K562 (cell line): ENCODE data around the gene RASGEF1C. TPM values are rescaled to one million over a fixed set of nuclear protein-coding genes. Genes with fewer than 3 reads are reported as not detected.

Experiments used
- ATF1 ChIP-seq, 2 experiments: fragments of 450-650 bp in 1 of 2; IDR thresholded peaks; 2 replicates each; pipeline ENCODE4 v1.6.1; 2016; ENCODE audit warnings: missing compliant biosample characterization in 1 of 2, missing genetic modification characterization in 1 of 2
- CCAR2 ChIP-seq: fragments of 200-400 bp; formaldehyde crosslinking; IDR thresholded peaks from 2 replicates; pipeline ENCODE4 v1.6.1; 2017; ENCODE audit warnings: mild to moderate bottlenecking, low read depth, low read length
- DEAF1 ChIP-seq: fragments of 450-650 bp; formaldehyde crosslinking; IDR thresholded peaks from 2 replicates; pipeline ENCODE4 v1.4.0; 2020; ENCODE audit warnings: mild to moderate bottlenecking, moderate library complexity
- HNRNPLL ChIP-seq: fragments of 200-400 bp; formaldehyde crosslinking; IDR thresholded peaks from 2 replicates; pipeline ENCODE4 v1.6.1; 2017; ENCODE audit warnings: low read length, low read depth, mild to moderate bottlenecking; ENCODE audit not compliant: poor library complexity, severe bottlenecking
- MAFK ChIP-seq: IDR thresholded peaks from 2 replicates; pipeline ENCODE4 v1.6.1; 2011; ENCODE audit warnings: low read length, improper control_type of control experiment
- NEUROD1 ChIP-seq: fragments of 150-350 bp; IDR thresholded peaks from 2 replicates; pipeline ENCODE4 v1.6.1; 2014; ENCODE audit warnings: borderline replicate concordance, low read length, low read depth; ENCODE audit not compliant: partially characterized antibody
- NONO ChIP-seq, 2 experiments: fragments of 200-400 bp in 1 of 2; fragments of 450-650 bp in 1 of 2; formaldehyde crosslinking in 1 of 2; IDR thresholded peaks; 2 replicates each; pipeline ENCODE4 v1.6.1; 2017; ENCODE audit warnings: low read depth in 2 of 2, mild to moderate bottlenecking in 2 of 2, moderate library complexity in 2 of 2, low read length in 1 of 2
- RBBP5 ChIP-seq: fragments of 200-600 bp; sonication (generic); IDR thresholded peaks from 2 replicates; pipeline ENCODE4 v1.6.1; 2012; ENCODE audit warnings: borderline replicate concordance, mild to moderate bottlenecking, low read length, control low read depth, inconsistent platforms; ENCODE audit not compliant: insufficient read depth, poor library complexity, severe bottlenecking
- RBM22 ChIP-seq: fragments of 200-400 bp; formaldehyde crosslinking; IDR thresholded peaks from 2 replicates; pipeline ENCODE4 v1.6.1; 2018; ENCODE audit warnings: low read length, low read depth; ENCODE audit not compliant: poor library complexity, severe bottlenecking
- SMARCB1 ChIP-seq: IDR thresholded peaks from 2 replicates; pipeline ENCODE4 v1.6.1; 2011; ENCODE audit warnings: improper control_type of control experiment, low read depth; ENCODE audit not compliant: insufficient read length
- STAT5B ChIP-seq: fragments of 250-450 bp; sonication (Bioruptor Pico); IDR thresholded peaks from 2 replicates; pipeline ENCODE4 v1.8.0; 2021; ENCODE audit warnings: mild to moderate bottlenecking, inconsistent platforms
- TAF1 ChIP-seq: IDR thresholded peaks from 2 replicates; pipeline ENCODE4 v1.6.1; 2011; ENCODE audit warnings: mild to moderate bottlenecking, low read length, moderate library complexity; ENCODE audit not compliant: insufficient read depth, control insufficient read depth, severe bottlenecking; ENCODE audit errors: extremely low read depth
- TCF7L2 ChIP-seq: fragments of 150-350 bp; IDR thresholded peaks from 2 replicates; pipeline ENCODE4 v1.6.1; 2016; ENCODE audit warnings: low read depth, mild to moderate bottlenecking, low read length, moderate library complexity
- TRIM24 ChIP-seq, 2 experiments: fragments of 450-650 bp; IDR thresholded peaks; 2 replicates each; pipeline ENCODE4 v1.6.1; 2016
- YY1 ChIP-seq, 3 experiments: IDR thresholded peaks; 2 replicates each; pipeline ENCODE4 v1.6.1; 2011; ENCODE audit warnings: low read length in 2 of 3, mild to moderate bottlenecking in 2 of 3, moderate library complexity in 2 of 3, borderline replicate concordance in 1 of 3, control low read depth in 1 of 3, low read depth in 1 of 3; ENCODE audit not compliant: insufficient read depth in 3 of 3, insufficient replicate concordance in 2 of 3, control insufficient read depth in 1 of 3, insufficient read length in 1 of 3; ENCODE audit errors: extremely low read depth in 1 of 3
- ZNF217 ChIP-seq: sonication (generic); formaldehyde crosslinking; IDR thresholded peaks from 2 replicates; pipeline ENCODE4 v1.8.0; 2022; ENCODE audit warnings: mild to moderate bottlenecking, missing genetic modification reagents
- ZNF316 ChIP-seq: fragments of 450-650 bp; IDR thresholded peaks from 2 replicates; pipeline ENCODE4 v1.6.1; 2016
- ZNF778 ChIP-seq: fragments of 450-650 bp; formaldehyde crosslinking; IDR thresholded peaks from 2 replicates; pipeline ENCODE4 v1.4.0; 2020; ENCODE audit warnings: mild to moderate bottlenecking, moderate library complexity
- polyA plus RNA-seq, 8 experiments: library from polyadenylated mRNA; depleted of rRNA in 4 of 8; stranded (reverse) in 5 of 8; unstranded in 3 of 8; fragments of >200 nt; fragmentation: Nextera tagmentation in 2 of 8; fragmentation: Illumina TruSeq in 1 of 8; extraction: Ambion mirVana in 2 of 8; extraction: Trizol in 1 of 8; gene quantifications; 2 replicates each; pipeline versions ENCODE4 v1.2.1 to v1.2.3, GENCODE V29; 2011 to 2014; ENCODE audit warnings: inconsistent platforms in 1 of 8, missing spikeins in 1 of 8
- total RNA-seq, 7 experiments: library from RNA; depleted of rRNA in 6 of 7; stranded (reverse); fragments of >200 nt in 6 of 7; fragmentation: Illumina TruSeq in 2 of 7; extraction: Trizol in 2 of 7; gene quantifications; 2 replicates each; pipeline versions ENCODE4 v1.2.1 to v1.2.3, GENCODE V29; 2011 to 2021; ENCODE audit warnings: low replicate concordance in 1 of 7
- TF ChIP-seq, protein P1 (sequence below): sonication (generic); formaldehyde crosslinking; IDR thresholded peaks from 2 replicates; pipeline ENCODE4 v1.8.1; 2023; ENCODE audit warnings: missing genetic modification reagents, mild to moderate bottlenecking, borderline replicate concordance
- TF ChIP-seq, protein P2 (sequence below): fragments of 450-650 bp; IDR thresholded peaks from 2 replicates; pipeline ENCODE4 v1.7.0; 2016; ENCODE audit warnings: borderline replicate concordance

Gene RASGEF1C
- total and polyA plus RNA-seq, 9 of the 15 experiments (the other 6 are each of a cell fraction or from before 2014, with no cell fraction given) = 0.04 to 1.1 (median 0.21) TPM; not detected in 4

DNA sequence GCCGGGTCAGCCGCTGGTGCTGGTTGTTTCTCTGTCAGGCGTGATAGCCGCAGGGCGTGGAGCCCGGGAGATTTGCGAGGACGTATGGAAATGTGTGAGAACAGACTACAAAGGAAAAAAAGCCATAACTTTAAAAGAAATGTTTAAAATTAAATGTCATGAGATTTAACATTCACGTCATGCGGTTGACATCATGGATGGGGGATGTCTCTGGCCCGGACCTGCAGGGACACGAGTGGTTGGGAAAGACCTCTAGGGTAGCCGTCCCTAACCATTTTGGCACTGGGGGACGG lies 136.8 kb downstream of the RASGEF1C start (continued):
- TF ChIP-seq DEAF1 (no peak), NONO (IDR thresholded peaks at IDR 0.05; ENCODE audit: low read depth in 2 of 2, low read length in 1 of 2) (no peak), TRIM24 (IDR thresholded peaks at IDR 0.05) (no peak), HNRNPLL (no peak), ZNF217 (CRISPR knock-in tag) (no peak), YY1 (IDR thresholded peaks at IDR 0.05; ENCODE audit: borderline replicate concordance in 1 of 3, control insufficient read depth in 1 of 3, extremely low read depth in 1 of 3, insufficient read depth in 3 of 3, insufficient read length in 1 of 3, insufficient replicate concordance in 2 of 3, low read depth in 1 of 3, low read length in 2 of 3) (no peak), CCAR2 (no peak), TCF7L2 (no peak), ZNF316 (no peak), TAF1 (no peak), ZNF778 (no peak), STAT5B (CRISPR knock-in tag) (0 out of 2 replicates have a peak, but pooled peaks have one; percentile 50), RBBP5 (no peak), SMARCB1 (no peak), RBM22 (no peak), MAFK (no peak), NEUROD1 (no peak), ATF1 (CRISPR knock-in tag; IDR thresholded peaks at IDR 0.05) (no peak), ATF1 (tag; IDR thresholded peaks at IDR 0.05) (peak; percentile 63)
- TF ChIP-seq, protein P1, sequence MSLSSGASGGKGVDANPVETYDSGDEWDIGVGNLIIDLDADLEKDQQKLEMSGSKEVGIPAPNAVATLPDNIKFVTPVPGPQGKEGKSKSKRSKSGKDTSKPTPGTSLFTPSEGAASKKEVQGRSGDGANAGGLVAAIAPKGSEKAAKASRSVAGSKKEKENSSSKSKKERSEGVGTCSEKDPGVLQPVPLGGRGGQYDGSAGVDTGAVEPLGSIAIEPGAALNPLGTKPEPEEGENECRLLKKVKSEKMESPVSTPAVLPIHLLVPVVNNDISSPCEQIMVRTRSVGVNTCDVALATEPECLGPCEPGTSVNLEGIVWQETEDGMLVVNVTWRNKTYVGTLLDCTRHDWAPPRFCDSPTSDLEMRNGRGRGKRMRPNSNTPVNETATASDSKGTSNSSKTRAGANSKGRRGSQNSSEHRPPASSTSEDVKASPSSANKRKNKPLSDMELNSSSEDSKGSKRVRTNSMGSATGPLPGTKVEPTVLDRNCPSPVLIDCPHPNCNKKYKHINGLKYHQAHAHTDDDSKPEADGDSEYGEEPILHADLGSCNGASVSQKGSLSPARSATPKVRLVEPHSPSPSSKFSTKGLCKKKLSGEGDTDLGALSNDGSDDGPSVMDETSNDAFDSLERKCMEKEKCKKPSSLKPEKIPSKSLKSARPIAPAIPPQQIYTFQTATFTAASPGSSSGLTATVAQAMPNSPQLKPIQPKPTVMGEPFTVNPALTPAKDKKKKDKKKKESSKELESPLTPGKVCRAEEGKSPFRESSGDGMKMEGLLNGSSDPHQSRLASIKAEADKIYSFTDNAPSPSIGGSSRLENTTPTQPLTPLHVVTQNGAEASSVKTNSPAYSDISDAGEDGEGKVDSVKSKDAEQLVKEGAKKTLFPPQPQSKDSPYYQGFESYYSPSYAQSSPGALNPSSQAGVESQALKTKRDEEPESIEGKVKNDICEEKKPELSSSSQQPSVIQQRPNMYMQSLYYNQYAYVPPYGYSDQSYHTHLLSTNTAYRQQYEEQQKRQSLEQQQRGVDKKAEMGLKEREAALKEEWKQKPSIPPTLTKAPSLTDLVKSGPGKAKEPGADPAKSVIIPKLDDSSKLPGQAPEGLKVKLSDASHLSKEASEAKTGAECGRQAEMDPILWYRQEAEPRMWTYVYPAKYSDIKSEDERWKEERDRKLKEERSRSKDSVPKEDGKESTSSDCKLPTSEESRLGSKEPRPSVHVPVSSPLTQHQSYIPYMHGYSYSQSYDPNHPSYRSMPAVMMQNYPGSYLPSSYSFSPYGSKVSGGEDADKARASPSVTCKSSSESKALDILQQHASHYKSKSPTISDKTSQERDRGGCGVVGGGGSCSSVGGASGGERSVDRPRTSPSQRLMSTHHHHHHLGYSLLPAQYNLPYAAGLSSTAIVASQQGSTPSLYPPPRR (CRISPR knock-in tag) = no peak
- TF ChIP-seq, protein P2, sequence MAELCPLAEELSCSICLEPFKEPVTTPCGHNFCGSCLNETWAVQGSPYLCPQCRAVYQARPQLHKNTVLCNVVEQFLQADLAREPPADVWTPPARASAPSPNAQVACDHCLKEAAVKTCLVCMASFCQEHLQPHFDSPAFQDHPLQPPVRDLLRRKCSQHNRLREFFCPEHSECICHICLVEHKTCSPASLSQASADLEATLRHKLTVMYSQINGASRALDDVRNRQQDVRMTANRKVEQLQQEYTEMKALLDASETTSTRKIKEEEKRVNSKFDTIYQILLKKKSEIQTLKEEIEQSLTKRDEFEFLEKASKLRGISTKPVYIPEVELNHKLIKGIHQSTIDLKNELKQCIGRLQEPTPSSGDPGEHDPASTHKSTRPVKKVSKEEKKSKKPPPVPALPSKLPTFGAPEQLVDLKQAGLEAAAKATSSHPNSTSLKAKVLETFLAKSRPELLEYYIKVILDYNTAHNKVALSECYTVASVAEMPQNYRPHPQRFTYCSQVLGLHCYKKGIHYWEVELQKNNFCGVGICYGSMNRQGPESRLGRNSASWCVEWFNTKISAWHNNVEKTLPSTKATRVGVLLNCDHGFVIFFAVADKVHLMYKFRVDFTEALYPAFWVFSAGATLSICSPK = no peak
